Astrocyte (in vitro differentiated cells and primary cell): ENCODE results near the gene GP5.

Source experiments
- EZH2 ChIP-seq: IDR thresholded peaks from 2 replicates; pipeline ENCODE4 v1.6.1; 2012; ENCODE audit warnings: mild to moderate bottlenecking, low read length, inconsistent platforms; ENCODE audit not compliant: insufficient read depth
- TF ChIP-seq, protein P1 (sequence below): IDR thresholded peaks from 2 replicates; pipeline ENCODE4 v1.5.1; 2011; ENCODE audit warnings: low read depth, mild to moderate bottlenecking, inconsistent platforms, low read length, moderate library complexity; ENCODE audit not compliant: insufficient read depth

DNA sequence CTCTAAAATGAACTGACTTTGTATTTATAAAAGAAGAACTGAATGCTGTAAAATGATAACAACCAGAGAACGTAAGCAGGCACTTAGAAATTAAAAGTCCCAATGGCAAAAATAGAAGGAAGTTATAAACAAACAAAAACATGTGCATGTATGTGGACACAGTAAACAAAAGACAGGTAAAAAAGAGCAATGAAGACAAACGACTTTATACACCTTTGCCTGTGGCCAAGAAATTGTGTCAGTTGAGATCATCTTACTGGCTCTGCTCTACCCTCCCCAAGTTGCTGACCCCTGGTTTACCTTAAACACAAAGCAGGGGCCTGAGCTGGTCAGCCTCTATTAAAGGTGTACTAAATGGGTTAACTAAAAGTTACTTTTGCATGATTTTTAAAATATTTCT is 41.7 kb upstream of the GP5 start:
- TF ChIP-seq, protein P1, sequence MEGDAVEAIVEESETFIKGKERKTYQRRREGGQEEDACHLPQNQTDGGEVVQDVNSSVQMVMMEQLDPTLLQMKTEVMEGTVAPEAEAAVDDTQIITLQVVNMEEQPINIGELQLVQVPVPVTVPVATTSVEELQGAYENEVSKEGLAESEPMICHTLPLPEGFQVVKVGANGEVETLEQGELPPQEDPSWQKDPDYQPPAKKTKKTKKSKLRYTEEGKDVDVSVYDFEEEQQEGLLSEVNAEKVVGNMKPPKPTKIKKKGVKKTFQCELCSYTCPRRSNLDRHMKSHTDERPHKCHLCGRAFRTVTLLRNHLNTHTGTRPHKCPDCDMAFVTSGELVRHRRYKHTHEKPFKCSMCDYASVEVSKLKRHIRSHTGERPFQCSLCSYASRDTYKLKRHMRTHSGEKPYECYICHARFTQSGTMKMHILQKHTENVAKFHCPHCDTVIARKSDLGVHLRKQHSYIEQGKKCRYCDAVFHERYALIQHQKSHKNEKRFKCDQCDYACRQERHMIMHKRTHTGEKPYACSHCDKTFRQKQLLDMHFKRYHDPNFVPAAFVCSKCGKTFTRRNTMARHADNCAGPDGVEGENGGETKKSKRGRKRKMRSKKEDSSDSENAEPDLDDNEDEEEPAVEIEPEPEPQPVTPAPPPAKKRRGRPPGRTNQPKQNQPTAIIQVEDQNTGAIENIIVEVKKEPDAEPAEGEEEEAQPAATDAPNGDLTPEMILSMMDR: no peak
- TF ChIP-seq EZH2: no peak
